Activated CD8-positive, alpha-beta T cell treated with anti-CD3 and anti-CD28 coated beads for 36 hours (primary cell): Measurements from ENCODE around the gene MAD2L2. TPM values are rescaled to one million over a fixed set of nuclear protein-coding genes. Genes with fewer than 3 reads are reported as not detected.

Source experiments
- ATAC-seq: fragments of 200-7000 bp; cut with Tn5 transposase; one replicate; pipeline ENCODE4 v1.10.0; 2021; ENCODE audit warnings: mild to moderate bottlenecking, moderate library complexity
- CTCF ChIA-PET: fragments of 350-600 bp; sonication (Branson Sonifier 250); formaldehyde crosslinking; loops from one replicate; lab custom pipeline; 2021; ENCODE audit warnings: antibody characterized with exemption; lab: Charles Lee
- POLR2A ChIA-PET: fragments of 350-600 bp; sonication (Branson Sonifier 250); formaldehyde crosslinking; loops from one replicate; lab custom pipeline; 2021; ENCODE audit warnings: antibody characterized with exemption; lab: Charles Lee
- DNase-seq: peaks from one replicate; pipeline ENCODE4 v3.0.0-alpha.2; 2020
- H3K27ac Mint-ChIP-seq: one replicate; pipeline ENCODE4 v1.8.0; 2021; ENCODE audit warnings: mild to moderate bottlenecking, mixed read lengths
- H3K27me3 Mint-ChIP-seq: one replicate; pipeline ENCODE4 v1.8.0; 2021; ENCODE audit warnings: mixed read lengths
- H3K36me3 Mint-ChIP-seq: one replicate; pipeline ENCODE4 v1.8.0; 2021; ENCODE audit warnings: low read depth, mixed read lengths
- H3K4me1 Mint-ChIP-seq: one replicate; pipeline ENCODE4 v1.8.0; 2021; ENCODE audit warnings: low read depth, mixed read lengths
- H3K4me3 Mint-ChIP-seq: one replicate; pipeline ENCODE4 v1.8.0; 2021; ENCODE audit warnings: mild to moderate bottlenecking, moderate library complexity, mixed read lengths
- H3K9me3 Mint-ChIP-seq: one replicate; pipeline ENCODE4 v1.8.0; 2021; ENCODE audit warnings: mixed read lengths
- CTCF ChIP-seq: fragments of 200-600 bp; IDR thresholded peaks from one replicate; pipeline ENCODE4 v1.8.0; 2022; ENCODE audit warnings: antibody characterized with exemption, mild to moderate bottlenecking
- intact Hi-C: fragments of 100-400 bp; cut with micrococcal nuclease; formaldehyde crosslinking; loops from one replicate; pipeline ENCODE4 v1.10.0; 2022
- total RNA-seq, 2 experiments: library from RNA; stranded (reverse); gene quantifications; one replicate each; pipeline ENCODE4 v1.2.3, GENCODE V29; 2021

Gene MAD2L2
- total RNA-seq, 2 experiments from 2014 or later: 86.5 to 90.4 TPM

GRCh38 chr1:11704194-11704529 is 23.2 kb upstream of the MAD2L2 start:
- Mint-ChIP-seq H3K27me3 (no peaks in the 10 kb centered on the region), H3K36me3 (no peaks in the 10 kb centered on the region), H3K27ac (no peak overlapping the region), H3K4me3 (no peak overlapping the region), H3K4me1 (no peaks in the 10 kb centered on the region), H3K9me3 (no peaks in the 10 kb centered on the region)
- CTCF ChIA-PET: no interaction called here
- ATAC-seq (no peak), DNase-seq (no peak)
- intact Hi-C loops: no loop called here
- POLR2A ChIA-PET: interaction anchor here (1.1 kb wide), 1 partner anchor 13 kb away, joined by 3 read pairs; the partner anchor contains the start of gene DRAXIN
- no peak for TF ChIP-seq CTCF

GRCh38 chr1:11703357-11704193 is 22.6 kb upstream of the MAD2L2 start:
- ATAC-seq (no peak), DNase-seq (no peak)
- TF ChIP-seq CTCF: no peak
- no peaks in the 10 kb centered on the region for H3K36me3 Mint-ChIP-seq
- H3K9me3 Mint-ChIP-seq: no peaks in the 10 kb centered on the region
- intact Hi-C loops: no loop called here
- ChIA-PET CTCF (no interaction called here), POLR2A (interaction anchor here (1.1 kb wide), 1 partner anchor 13 kb away, joined by 3 read pairs; the partner anchor contains the start of gene DRAXIN)
- no peaks in the 10 kb centered on the region for H3K4me1 Mint-ChIP-seq
- no peak overlapping the region for H3K4me3 Mint-ChIP-seq
- H3K27me3 Mint-ChIP-seq: peaks cover 1% of the 10 kb centered on the region
- no peak overlapping the region for H3K27ac Mint-ChIP-seq

- H3K27me3 Mint-ChIP-seq: peaks cover 1% of the 10 kb centered on the region
- no peak overlapping the region for H3K4me3 Mint-ChIP-seq
- H3K27ac Mint-ChIP-seq: no peak overlapping the region
- ATAC-seq (no peak), DNase-seq (no peak)
- POLR2A ChIA-PET: no interaction called here
- H3K36me3 Mint-ChIP-seq: no peaks in the 10 kb centered on the region
- no peaks in the 10 kb centered on the region for H3K9me3 Mint-ChIP-seq
- intact Hi-C loops: no loop called here
- CTCF ChIA-PET: no interaction called here
- no peak for TF ChIP-seq CTCF
- H3K4me1 Mint-ChIP-seq: peaks cover 6% of the 10 kb centered on the region
Observed at GRCh38 chr1:11701981-11702803, 21.2 kb upstream of the MAD2L2 start.

- H3K27me3 Mint-ChIP-seq: peaks cover 1% of the 10 kb centered on the region
- no peak overlapping the region for H3K27ac Mint-ChIP-seq
- peaks cover 6% of the 10 kb centered on the region for H3K4me1 Mint-ChIP-seq
- ATAC-seq: no peak
- H3K4me3 Mint-ChIP-seq: no peak overlapping the region
- no peaks in the 10 kb centered on the region for H3K36me3 Mint-ChIP-seq
- POLR2A ChIA-PET: no interaction called here
- no peak for TF ChIP-seq CTCF
- no peaks in the 10 kb centered on the region for H3K9me3 Mint-ChIP-seq
- intact Hi-C loops: no loop called here
- no peak for DNase-seq
- CTCF ChIA-PET: interaction anchor here (1.3 to 1.7 kb wide), 2 partner anchors 37 to 56 kb away, joined by 3 to 6 read pairs; partner anchors contain the start of gene FBXO6
Observed at GRCh38 chr1:11701551-11701961, 20.6 kb upstream of the MAD2L2 start.
